GM19372 (cell line): Measurements from ENCODE around the gene SOX12.
"Not testable (repeated sequence)": the region's sequence is repeated elsewhere in the genome, so short reads cannot be mapped to it uniquely, and the experiment has no call there.

Source experiments
- ATAC-seq: cut with Tn5 transposase; IDR thresholded peaks from one replicate; pipeline ENCODE4 v1.9.1; 2021; ENCODE audit warnings: mild to moderate bottlenecking, low read depth, moderate library complexity; ENCODE audit not compliant: unreplicated experiment

Gene SOX12

GRCh38 chr20:358891-359555, 33.7 kb downstream of the SOX12 start:
- no peak for ATAC-seq

- ATAC-seq, result no peak
Measured at GRCh38 chr20:361561-361960, 36.2 kb downstream of the SOX12 start.

DNA sequence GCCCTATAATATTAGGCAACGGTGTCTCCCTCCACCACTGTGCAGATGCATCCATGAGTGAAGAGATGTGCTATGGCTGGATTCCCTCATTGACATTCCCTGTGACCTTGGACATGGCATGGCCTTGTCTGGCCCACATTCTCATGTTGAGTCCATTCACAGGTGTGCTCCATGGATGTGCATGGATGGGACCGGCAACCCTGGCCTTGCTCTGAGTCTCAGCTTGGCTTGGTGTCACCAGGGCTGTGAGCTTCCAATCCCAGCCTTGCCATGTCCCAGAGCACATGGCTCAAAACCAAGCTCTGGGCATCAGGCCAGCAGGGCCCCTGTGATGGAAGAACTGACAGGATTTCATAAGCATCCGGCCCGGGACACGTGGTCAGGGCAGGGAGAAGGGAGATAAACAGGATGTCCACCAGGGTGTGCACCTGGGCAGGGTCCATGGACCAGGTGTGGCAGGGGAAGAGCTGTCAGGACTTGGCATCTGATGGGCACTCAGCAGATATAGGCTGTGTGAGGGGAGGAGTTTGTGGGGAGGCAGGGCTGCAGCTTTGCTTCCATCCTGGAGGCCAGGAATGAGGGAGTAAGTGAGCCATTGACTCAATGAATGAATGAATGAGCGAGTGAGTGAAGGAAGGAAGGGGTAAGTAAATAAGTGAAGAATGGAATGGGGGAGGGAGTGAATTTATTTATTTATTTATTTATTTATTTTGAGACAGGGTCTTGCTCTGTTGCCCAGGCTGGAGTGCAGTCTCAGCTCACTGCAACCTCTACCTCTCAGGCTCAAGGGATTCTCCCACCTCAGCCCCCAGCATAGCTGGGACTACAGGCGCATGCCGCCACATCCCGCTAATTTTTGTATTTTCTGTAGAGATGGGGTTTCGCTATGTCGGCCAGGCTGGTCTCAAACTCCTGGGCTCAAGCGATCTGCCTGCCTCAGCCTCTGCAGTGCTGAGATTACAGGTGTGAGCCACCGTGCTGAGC, 37.2 kb downstream of the SOX12 start:
- ATAC-seq, result no peak

DNA sequence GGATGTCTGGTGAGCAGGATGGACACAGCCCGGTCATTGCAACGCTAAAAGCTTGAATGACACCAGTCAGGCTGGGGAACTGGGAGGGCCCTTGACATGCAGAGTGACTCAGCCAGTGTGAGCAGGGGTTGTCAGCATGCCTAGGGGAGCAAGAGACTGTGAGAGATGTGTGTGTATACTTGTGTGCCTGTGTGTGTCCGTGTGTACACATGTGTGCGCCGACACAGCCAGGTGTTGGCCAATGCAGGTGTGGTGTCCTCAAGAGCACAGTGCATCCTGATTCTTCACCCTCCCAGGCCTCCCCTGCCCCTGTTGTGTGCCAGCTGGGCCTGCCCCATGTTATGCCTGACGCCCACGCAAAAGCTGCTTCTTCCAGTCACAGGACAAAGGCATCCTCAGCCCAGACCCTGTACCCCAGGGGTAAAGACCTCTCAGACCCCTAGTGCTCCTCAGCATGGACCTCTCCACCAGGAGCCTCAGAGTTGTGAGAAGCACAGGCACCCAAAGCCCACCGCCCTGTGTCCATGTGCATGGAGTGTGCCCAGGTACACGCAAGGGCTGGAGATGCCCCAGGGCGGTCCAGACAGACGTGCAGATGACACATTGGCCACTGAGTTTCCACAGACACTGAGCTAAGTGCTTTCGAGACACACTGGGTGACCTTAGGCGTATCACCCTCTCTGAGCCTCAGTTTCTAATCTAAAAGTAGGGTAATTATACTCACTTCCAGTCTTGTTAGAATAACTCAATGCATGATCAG, 38.1 kb downstream of the SOX12 start:
- no peak for ATAC-seq

DNA sequence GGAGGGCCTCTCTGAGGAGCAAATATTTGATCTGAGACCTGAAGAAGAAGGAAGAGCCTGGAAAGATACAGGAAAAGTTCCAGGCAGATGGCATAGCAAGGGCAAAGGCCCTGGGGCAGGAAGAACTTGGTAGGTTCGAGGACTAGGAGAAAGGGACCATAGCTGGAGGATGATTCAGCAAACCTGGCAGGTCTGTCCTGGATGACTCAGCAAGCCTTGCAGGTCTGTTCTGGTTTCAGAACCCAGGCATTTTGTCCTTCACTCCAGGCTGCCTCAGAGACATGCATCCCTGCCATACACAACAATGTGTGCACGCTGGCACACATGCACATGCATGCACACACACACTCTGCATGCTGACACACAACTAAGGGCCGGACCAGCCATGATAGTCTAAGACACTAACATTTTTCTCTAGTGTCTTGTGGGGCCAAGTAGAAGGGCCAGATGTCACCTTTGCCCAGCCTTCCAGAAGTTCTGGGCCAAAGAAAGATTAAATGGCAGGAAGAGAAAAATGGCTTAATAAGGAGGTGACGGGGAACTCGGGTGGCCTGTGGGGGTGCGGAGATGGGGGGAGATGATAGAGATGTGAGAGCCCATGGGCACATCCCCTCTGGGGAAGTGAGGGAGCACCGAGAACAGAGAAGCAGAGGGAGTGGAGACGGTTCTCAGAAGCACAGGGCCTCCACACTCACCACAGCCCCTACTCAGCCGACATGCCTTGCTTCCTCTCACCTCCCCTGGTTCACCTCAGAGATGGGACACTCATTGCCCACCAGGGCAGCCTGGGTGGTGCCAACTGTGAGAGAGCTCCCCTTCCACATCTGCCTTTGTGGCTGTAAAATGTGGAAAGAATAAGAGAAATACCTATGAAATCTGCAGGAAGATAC, 39.8 kb downstream of the SOX12 start:
- no peak for ATAC-seq

GRCh38 chr20:366041-366718, 40.8 kb downstream of the SOX12 start:
- no peak for ATAC-seq

- ATAC-seq, result no peak
Measured at GRCh38 chr20:366719-367485, 41.5 kb downstream of the SOX12 start.

- ATAC-seq, result no peak
Measured at GRCh38 chr20:367486-367887, 42.1 kb downstream of the SOX12 start.

GRCh38 chr20:368915-369314, 43.6 kb downstream of the SOX12 start:
- ATAC-seq, result no peak

DNA sequence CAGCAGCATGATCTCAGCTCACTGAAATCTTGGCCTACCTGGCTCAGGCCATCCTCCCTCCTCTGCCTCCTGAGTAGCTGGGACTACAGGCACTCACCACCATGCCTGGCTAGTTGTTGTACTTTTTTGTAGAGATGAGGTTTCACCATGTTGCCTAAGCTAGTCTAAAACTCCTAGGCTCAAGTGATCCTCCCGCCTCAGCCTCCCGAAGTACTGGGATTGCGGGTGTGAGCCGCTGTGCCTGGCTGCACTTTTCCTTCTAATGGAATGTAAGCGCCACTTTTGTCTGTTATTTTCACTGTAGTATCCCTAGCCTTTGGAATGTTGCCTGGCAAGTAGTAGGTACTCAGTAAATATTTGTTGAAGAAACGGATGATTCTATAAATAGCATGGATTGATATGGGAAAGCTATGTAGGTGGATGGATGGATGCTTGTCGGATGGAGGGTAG, 44.8 kb downstream of the SOX12 start:
- ATAC-seq, result no peak

DNA sequence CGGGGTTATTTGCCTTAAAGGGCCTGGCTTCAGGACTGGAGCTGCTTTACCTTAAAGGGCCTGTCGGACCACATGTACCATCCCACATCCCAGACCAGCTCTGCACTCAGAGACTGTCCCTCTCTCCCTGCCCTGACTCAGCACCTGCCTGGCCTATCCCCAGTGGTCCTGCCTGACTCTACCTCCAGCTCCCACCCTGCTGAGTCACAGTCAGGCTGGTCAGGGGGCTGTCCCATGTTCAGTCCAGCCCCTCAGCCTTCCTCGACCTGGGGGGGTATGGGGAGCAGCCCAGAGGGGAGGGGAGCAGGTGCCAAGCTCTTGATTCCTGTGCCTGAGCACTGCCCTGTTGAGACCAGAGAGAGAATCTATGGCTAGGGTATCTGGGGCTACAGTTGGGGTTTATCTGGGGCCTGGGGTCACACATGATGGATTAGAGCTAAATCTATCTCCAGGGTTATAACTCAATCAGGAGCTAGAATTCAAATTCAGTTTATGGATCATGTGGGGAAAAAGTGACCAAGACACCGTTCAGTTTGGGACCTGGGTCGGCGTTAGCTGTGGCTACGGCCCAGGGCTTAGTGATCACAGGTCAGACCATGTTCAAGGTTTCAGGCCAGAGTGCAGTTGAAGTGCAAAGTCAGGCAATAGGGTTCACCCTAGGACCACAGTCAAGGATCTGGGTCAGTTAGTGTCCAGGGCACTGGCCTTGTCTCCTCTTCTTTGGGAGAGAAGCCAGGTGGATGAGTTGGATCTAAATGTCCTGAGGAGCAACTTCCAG, 45.8 kb downstream of the SOX12 start:
- no peak for ATAC-seq

DNA sequence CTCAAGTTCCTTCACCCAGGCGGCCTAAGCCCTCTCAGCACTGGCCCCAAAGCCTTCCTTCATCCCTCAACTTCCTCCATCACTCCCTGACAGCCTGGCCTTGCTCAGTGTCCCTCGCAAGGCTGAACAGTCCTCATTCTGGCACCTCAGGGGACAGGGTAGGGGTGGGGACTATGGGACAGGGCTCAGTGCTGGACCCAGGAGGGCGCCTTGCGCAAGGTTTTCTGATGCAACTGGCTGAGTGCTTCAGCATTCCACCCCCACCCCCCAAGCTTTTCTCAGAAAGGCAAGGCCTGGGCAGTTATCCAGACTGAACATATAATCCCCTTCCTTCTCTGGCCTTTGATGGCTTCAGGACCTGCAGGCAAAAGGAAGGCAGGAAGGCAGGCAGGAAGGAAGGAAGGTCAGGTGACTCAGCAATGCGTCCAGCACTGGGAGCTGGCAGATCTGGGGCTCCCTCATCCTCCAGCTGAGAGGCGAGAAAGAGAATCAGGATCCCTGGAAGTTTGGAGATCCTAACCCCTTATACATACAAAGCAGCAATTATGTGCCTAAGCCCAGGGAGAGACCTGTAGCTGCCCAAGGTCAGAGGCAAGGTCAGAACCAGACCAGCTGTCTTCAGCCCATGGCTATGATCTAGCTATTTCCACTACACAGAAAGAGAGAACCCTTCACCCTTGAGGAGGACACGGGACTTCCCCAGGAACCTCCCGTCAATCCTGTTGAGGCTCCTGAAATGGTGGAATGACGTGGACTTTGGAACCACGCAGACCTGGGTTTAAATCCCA, 46.6 kb downstream of the SOX12 start:
- no peak for ATAC-seq

GRCh38 chr20:372543-373082, 47.3 kb downstream of the SOX12 start:
- ATAC-seq, result not testable (repeated sequence)

GRCh38 chr20:373171-373890, 48.0 kb downstream of the SOX12 start:
- ATAC-seq, result no peak

DNA sequence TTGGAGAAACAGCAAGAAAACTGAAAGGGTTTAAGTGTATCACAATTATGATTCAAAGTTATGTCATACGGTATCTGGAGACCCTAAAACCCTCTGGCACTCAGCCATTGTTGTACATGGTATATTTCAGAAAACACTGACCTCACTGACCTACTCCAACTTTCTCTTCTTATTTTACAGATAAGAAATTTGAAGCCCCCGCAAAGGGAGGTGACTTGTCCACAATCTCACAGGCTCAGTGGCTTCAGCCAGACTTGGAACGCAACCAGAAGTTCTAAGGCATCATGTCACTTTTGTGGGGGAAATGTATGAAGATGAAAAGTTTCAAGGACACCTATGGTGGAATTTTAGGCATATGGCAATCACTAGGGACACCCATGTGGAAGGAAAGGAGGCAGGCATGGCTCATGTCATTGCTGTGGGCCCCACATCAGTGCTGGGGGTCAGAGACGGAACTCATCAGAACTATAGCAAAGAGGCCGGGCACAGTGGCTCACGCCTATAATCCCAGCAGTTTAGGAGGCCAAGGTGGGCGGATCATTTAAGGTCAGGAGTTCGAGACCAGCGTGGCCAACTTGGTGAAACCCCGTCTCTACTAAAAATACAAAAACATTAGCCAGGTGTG, 50.0 kb downstream of the SOX12 start:
- ATAC-seq, result no peak

DNA sequence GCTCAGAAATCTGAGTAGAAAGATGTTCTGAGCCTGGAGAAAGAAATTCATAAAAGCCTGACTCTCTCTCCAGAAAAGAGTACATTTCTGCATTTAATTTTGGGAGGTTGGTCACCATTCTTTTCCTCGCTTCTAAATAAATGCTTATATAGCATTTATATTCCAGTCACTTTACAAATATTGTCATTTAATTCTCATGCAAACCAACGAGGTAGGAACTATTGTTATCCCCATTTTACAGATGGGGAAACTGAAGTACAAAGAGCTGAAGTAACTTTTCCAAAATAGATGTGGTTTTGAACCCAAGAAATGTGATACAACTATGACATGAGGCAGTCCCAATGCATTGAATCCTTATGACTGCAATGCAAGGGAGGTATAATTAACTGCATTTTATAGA, 50.7 kb downstream of the SOX12 start:
- ATAC-seq, result no peak
